Measurements from ENCODE around the gene FLNA.

Gene FLNA

GRCh38 chrX:154373340-154374306 lies 811 bp downstream of the FLNA start:
- DNase-seq (ENCODE audit: low spot score): peak; percentile 59

- no peak for DNase-seq (ENCODE audit: low spot score)
Measured at GRCh38 chrX:154372612-154373022, 1.8 kb downstream of the FLNA start.

GRCh38 chrX:154371789-154372300 lies 2.6 kb downstream of the FLNA start:
- DNase-seq (ENCODE audit: low spot score): no peak

GRCh38 chrX:154371017-154371788 lies 3.2 kb downstream of the FLNA start:
- peak; percentile 76 for DNase-seq (ENCODE audit: low spot score)

- DNase-seq (ENCODE audit: low spot score): peak; percentile 15
Measured at GRCh38 chrX:154370300-154371016, 4.0 kb downstream of the FLNA start.

GRCh38 chrX:154369449-154370299 lies 4.8 kb downstream of the FLNA start:
- peak; percentile 33 for DNase-seq (ENCODE audit: low spot score)

- DNase-seq (ENCODE audit: low spot score): peak; percentile 43
Measured at GRCh38 chrX:154368630-154369448, 5.6 kb downstream of the FLNA start.

- DNase-seq (ENCODE audit: low spot score): no peak
Measured at GRCh38 chrX:154367474-154368308, 6.7 kb downstream of the FLNA start.

- DNase-seq (ENCODE audit: low spot score): no peak
Measured at GRCh38 chrX:154366666-154367055, 7.8 kb downstream of the FLNA start.

GRCh38 chrX:154365997-154366665 lies 8.3 kb downstream of the FLNA start:
- DNase-seq (ENCODE audit: low spot score): no peak

GRCh38 chrX:154365052-154365600 lies 9.3 kb downstream of the FLNA start:
- DNase-seq (ENCODE audit: low spot score): no peak

- no peak for DNase-seq (ENCODE audit: low spot score)
Measured at GRCh38 chrX:154363706-154364439, 10.6 kb downstream of the FLNA start.

- DNase-seq (ENCODE audit: low spot score): no peak
Measured at GRCh38 chrX:154362085-154362742, 12.2 kb downstream of the FLNA start.

GRCh38 chrX:154360155-154360713 lies 14.2 kb downstream of the FLNA start:
- DNase-seq (ENCODE audit: low spot score): no peak

- DNase-seq (ENCODE audit: low spot score): no peak
Measured at GRCh38 chrX:154359362-154360154, 14.9 kb downstream of the FLNA start.

GRCh38 chrX:154358829-154359228 lies 15.6 kb downstream of the FLNA start:
- no peak for DNase-seq (ENCODE audit: low spot score)

All from HuH-7 (cell line).